Epidermal melanocyte (primary cell): Measurements from ENCODE around the gene DYSF.
"Not testable (repeated sequence)": the region's sequence is repeated elsewhere in the genome, so short reads cannot be mapped to it uniquely, and the experiment has no call there.

Experiments used
- DNase-seq: peaks from one replicate; pipeline ENCODE4 v3.0.0; 2011; ENCODE audit warnings: low spot score; ENCODE audit not compliant: insufficient read length

The DYSF gene

DNA sequence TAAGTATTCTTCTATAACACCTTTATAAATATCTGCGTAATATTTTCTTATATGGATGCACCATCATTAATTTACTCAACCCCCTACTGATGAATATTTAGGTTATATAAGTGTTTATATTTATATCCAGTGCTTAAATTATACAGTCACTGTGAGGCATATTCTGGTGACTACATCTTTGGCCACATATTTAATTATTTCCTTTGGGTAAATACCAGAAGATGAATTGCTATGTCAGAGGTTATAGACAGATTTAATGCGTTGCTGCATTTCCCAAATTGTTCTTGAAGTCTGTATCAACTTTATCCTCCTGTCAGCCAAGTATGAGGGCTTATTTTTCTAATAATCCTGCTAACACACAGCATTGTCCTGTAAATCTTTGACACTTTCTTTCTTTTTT, 18.7 kb downstream of the DYSF start:
- no peak for DNase-seq

DNA sequence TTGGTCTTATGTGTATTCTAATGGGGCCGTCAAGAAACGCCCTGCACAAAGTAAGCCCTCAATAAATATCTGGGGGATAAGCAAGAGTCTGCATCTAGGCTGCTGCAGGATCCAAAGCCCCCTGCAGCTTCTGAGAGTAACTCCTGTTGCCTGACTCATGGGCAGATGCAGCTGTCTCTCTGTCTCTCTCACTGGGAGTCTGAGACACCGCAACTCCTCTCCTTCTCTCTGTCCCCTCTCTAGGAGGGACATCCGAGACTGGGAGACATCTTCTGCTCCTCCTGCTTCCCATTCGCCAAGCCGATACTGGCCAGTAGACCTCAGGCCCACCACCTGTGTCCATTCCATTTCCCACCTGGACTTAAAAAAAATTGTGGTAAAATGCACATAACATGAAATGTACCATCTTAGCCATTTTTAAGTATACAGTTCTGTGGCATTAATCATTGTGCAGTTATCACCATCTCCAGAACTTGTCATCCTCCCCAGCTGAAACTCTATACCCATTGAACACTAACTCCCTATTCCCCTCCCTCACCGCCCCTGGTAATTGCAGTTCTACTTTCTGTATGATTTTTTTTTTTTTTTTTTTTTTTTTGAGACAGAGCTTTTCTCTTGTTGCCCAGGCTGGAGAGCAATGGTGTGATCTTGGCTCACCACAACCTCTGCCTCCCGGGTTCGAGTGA, 20.1 kb downstream of the DYSF start:
- DNase-seq: no peak

DNA sequence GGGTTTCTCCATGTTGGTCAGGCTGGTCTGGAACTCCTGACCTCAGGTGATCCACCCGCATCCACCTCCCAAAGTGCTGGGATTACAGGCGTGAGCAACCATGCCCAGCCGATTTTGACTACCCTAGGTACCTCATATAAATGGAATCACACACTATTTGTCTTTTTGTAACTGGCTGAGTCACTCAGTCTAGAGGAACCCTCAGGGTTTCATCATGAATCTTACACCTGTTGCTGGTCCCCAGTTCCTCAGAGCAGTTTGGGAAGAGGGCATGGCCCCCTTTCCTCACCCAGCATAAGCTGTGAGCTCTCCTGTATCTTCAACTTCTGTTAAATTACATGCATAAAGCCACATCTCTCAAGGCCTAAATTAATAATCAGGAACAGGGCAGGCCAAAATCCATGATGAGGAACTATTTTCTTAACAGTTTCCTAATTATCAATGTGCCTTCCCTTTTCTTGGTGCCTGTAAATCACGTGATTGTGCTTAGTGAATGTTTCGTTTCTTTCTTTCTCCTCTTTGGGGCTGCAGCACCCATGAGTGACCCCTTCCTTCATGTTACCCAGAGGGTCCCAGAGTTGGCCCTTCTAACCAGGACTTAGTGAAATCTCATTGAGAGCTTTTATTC, 20.9 kb downstream of the DYSF start:
- no peak for DNase-seq

DNA sequence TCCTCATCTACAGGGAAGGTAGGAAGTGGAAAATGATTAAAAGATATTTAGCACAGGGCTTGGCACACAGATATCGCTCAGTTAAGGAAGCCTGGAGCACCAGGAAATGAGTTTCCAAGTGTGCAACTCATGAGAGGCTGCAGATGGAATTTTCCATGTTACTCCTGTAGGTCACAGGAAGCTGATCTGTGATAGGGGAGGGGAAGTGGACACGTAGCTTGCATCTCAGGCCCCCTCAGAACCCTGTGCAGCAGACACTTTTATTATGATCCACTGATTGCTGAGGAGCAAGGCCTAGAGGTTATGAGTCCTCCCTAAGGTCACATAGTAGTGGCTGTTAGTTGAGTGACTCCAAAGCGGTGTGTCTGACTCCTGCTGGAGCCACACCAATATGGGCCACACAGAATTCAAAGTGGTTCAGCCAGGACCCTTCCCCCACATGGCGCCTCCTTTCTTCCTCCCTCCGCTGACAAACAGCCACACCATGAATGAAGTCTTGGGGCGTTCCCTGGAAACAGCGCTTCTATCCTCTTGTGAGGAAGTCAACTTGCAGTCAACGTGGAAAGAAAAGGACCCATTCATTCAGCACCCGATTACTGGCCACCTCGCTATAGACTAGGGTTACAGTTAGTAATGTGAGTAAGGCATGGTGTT, 21.5 kb downstream of the DYSF start:
- DNase-seq: no peak

DNA sequence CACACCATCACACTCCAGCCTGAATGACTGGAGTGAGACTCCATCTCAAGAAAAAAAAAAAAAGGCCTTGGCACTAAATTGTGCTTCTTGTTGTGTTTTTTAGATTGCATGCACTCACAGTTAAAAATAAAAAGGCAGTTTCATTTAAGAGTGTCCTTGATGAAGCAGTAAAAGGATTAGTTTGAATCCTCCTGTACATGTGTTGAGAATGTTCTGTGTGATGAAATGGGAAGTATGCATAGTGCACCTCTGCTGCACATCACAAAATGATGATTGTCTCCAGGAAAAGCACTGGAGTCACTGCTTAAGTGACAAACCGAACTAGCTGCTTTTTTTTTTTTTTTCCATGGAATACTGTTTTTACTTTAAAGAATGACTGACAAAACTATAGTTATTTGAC, 23.1 kb downstream of the DYSF start:
- DNase-seq: no peak

DNA sequence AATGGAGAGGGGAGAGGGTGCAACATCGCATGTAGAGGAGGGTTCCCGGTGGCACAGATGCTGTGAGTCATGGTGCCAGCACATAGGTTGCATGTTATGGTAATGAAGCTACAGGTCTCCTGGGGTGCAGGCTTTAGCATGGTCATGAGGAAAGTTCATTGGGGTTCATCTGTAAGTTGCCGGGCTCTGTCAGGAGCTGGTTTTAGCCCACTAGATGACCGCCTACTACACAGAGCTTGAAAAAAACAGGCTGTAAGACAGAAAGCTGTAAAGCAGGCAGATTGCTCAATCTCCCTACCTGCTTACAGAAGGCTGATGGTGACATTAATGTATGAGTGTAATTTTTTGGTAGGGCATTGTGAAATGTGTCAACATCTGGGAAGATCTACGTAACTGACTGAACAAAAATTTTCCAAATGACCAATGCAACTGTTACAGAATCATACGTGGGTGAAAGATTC, 23.9 kb downstream of the DYSF start:
- DNase-seq: no peak

DNA sequence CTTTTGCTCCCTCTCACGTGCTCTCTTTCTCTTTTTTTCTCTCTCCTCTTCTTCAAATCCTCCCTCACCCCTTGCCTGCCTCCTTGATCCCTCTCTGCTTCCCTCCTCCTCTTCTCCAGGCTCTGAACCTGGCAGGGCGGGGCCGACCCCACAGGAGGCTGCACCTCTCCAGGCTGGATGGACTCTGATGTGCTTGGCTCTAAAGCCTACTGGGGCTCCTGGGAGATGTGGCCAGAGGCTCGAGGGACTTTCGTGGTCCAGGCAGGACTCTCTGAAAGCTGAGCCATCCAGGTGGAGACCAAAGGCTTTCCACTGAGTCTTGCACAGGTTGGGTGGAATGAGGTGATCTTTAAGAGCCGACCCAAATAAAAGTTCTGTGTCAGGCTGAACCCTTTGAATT, 25.4 kb downstream of the DYSF start:
- no peak for DNase-seq

DNA sequence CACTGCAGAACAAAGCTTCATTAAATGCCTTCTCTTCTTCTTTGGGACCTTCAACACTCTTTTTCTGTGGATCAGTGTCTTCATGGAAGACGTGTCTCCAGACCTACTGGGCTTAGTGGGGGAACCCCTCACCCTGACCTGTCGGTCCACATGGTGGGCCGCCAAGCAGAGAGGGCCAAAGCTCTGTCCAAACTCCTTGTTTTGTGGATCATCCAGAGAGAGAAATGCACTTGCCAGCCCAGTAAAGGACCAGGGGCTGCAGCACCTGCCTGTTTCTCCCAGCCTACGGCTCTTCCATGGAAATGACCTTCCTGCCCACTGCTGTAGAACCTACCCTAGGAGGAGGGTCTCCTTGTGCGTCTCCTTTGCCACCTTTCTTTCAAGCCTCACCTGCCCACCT, 25.9 kb downstream of the DYSF start:
- no peak for DNase-seq

DNA sequence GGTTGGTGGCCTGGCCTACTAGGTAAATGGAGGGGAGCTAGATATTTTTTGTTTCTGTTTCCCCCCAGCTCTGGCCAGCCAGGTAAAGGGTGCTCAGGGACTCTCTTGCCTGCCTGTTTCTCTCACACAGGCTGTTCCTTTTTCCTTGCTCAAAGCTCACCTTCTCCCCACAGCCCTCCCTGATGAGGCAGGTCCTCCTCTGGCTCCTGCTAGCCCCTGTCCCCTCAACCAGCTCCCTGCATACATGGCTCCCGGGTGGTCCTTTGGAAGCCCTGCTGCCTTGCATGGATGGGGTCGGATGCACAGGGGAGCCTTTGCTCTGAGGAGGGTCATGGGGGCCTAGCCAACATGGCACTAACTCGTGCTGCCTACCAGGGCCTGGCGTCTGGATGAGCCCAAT, 27.8 kb downstream of the DYSF start:
- DNase-seq: no peak

DNA sequence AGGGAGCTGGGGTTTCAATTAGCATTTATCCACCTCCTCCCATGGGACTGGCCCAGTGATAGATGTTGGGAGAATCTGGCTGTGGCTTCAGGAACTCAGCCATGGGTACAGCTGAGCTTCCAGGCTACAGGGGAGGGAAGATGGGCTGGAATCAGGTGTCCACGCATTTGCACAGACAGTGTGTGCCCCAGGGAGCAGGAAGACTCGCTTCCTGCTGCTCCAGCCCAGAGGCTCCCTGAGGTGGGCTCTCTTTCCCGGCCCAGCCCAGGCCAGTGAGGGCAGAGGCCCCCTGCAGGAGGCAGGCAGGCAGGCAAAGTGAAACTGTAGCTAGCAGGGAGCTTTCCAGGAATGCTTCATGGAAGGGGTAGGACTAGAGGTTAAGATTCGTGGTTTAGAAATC, 28.7 kb downstream of the DYSF start:
- DNase-seq: no peak

DNA sequence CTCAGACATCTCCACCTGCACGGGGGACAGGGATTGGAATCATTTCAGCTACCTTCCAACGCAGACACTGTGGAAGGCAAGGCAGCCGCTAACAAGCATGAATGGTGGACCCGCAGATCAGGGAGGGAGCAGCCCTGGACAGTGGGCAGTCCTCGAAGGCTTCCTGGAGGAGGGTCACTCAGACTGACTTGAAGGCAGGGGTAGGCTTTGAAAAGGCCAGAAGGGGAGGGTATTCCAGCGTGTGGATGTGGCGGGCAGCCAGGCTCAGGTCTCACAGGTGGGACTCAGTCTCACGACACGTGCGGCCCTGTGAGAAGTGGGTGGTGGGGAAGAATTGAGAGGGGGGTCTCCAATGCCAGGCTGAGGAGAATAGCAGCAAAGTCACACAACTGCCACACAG, 29.9 kb downstream of the DYSF start:
- no peak for DNase-seq

DNA sequence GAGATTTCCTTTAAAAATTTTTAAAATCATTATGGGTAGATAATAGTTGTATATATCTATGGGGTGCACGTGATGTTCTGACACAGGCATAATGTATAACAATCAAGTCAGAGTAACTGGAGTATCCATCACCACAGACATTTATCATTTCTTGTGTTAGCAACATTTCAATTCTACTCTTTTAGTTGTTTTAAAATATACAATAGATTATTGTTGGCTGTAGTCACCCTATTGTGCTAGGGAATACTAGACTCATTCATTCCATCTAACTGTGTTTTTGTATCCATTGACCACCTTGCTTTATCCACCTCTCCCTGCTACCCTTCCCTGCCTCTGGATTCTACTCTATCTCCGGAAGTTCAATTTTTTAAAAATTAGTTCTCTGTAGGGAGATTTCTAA, 31.0 kb downstream of the DYSF start:
- no peak for DNase-seq

DNA sequence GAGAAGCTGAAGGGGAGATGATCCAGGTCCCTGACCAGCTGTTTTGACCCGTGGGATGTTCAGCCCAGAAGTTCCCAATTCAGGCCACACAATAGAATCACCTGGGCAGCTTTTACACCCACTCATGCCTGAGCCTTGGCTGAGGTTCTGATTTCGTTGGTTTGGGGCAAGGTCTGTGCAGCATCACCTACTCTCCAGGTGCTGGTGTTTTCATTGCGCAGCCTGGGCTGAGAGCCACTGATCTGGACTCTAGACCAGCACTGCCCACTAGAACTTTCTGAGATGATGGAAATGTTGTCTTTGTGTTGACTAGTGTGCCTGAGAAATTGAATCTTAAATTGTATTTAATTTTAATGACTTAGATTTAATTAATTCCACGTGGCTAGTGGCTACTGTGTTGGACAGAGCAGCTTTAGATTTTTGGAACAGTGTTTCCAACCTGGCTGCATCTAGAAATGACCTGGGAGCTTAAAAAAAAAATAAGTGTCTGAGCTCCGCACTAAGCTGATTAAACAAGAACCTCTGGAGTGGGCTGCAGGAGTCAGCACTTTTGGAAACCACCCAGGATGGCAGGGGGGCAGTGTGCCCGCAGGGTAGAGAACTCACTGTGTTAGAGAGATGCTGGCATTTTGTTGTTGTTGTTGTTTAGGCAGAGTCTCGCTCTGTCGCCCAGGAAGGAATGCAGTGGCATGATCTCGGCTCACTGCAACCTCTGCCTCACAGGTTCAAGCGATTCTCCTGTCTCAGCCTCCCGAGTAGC, 33.7 kb downstream of the DYSF start:
- no peak for DNase-seq

DNA sequence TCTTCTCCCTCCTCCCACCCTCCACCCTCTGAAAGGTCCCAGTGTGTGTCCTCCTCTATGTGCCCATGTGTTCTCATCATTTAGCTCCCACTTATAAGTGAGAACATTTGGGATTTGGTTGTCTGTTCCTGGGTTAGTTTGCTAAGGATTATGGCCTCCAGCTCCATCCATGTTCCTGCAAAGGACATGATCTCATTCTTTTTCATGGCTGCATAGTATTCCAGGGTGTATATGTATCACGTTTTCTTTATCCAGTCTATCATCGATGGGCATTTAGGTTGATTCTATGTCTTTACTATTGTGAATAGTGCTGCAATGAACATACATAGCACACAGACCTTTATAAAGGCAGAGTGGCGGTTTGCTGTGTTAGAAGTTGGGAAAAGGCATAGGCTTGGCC, 38.2 kb downstream of the DYSF start:
- DNase-seq: not testable (repeated sequence)

DNA sequence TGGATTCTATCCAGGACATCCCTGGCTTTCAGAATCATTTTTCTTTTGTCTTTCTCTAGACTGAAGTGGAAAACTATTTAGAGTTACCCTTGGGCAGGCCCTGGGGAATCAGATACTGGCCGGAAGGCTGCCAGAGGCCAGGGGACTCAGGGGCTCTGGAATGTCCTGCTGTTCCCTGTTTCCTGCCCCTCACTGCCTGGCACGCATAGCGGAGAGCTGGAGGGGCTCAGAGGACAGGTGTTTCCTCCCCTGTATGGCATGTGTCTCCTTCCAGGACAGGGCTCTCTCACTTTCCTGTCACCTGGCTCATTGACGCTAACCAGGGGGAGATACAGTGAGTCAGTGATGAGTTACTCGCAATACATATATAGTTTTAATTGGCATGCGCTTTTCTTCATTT, 38.8 kb downstream of the DYSF start:
- DNase-seq: no peak

DNA sequence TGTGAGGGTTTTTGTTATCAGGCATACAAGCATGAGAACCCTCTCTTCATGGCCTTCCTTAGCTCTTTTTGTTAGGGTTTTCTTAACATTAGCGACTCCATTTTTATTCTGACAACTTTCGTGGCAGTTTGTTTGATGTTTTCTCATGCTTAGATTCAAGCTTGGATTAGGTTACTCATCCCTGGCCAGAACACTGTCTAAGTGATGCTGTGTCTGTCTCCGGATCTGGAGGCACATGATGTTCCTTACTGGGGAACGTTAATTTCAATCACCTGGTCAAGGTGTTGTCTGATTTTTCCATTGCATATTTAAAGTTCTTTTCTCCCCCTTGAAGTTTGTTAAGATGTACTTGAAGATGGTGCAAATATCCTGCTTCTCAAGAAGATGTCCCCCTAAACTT, 40.7 kb downstream of the DYSF start:
- no peak for DNase-seq

DNA sequence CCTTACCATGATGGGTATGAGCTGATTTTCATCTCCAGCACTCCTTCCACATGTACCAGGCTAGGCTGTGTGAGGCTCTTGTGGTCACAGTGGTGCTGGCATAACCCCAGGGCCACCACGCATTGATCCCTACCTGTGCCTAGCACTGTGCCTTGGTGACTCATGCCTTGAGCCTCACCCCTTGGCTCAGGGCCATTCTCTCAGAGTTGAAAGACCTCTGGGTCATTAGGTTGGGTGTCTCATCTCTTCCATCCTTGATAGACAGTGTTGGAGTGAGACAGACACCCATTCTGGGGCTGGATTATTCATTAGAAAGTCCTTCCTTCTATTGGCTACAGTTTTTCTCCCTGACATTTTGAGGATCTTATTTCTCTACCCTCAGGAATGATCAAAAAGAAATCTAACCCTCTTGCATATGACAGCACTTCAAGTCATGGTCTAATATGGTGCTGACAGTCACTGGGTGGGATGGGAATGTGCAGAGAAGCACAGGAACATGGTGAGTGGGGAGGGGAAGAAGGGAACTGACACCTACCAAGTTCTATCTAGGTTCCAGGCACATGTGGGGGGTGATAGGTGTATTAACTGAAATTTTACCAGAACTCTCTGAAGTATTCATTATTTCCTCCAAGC, 41.3 kb downstream of the DYSF start:
- DNase-seq: no peak

DNA sequence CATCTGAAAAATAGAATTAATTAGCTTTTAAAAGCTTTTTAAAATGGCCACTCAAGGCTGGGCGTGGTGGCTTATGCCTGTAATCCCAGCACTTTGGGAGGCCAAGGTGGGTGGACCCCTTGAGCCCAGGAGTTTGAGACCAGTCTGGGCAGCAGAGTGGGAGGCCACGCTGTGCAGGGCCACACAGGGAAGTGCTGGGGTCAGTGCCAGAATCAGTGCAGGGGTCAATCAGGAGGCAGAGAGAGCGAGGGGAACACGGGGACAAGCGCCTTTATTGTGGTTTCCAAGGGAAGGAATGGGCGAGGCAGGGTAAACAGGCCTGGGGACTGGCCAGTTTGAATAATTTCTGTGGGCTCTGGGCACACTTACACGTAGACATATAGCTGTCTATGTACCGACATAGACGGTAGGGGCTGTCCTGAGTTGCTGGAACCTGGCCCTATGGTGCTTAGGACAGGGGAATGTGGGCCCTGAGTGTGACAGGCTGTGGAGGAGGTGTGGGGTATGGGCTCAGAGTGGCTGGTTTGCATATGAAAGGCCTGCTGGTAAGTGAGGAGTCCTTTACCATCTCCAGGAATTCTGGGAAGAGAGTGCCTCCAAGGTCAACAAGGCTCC, 42.9 kb downstream of the DYSF start:
- no peak for DNase-seq

DNA sequence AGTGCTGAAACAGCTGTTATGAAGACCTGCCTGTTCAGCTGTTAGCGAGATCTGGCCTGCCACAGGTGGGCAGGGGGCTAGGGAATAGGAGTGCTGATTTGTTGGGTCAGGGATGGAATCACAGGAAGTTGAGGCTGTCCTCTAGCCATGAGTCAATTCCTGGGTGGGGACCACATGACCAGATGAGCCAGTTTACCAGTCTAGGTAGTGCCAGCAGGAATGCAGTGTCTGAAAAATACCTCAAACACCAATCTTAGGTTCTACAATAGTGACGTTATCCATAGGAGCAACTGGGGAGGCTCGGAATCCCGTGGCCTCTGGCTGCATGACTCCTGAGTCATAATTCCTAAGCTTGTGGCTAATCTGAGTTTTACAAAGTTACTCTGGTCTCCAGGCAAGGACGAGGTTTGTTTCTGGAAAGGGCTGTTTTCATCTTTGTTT, 44.9 kb downstream of the DYSF start:
- DNase-seq: peak; percentile 51

DNA sequence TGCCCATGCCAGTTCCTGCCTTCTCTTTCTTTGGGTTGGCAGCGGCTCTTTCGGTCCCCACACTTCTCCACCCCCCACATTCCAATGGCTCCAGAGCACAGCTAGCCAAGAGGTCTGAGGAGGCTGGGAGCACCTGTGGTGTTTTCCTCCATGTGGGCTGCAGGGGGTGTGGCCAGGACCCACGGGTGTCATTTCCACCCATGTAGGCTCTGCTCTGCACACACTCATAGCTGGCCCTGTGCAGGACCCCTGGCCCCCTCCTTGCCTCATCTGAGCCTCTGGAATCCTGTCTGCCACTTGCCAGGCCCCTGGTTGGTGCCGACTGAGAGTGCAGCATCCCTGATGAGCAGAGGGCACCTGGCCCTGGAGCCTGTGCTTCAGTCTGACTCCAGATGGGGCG, 46.3 kb downstream of the DYSF start:
- DNase-seq: no peak

DNA sequence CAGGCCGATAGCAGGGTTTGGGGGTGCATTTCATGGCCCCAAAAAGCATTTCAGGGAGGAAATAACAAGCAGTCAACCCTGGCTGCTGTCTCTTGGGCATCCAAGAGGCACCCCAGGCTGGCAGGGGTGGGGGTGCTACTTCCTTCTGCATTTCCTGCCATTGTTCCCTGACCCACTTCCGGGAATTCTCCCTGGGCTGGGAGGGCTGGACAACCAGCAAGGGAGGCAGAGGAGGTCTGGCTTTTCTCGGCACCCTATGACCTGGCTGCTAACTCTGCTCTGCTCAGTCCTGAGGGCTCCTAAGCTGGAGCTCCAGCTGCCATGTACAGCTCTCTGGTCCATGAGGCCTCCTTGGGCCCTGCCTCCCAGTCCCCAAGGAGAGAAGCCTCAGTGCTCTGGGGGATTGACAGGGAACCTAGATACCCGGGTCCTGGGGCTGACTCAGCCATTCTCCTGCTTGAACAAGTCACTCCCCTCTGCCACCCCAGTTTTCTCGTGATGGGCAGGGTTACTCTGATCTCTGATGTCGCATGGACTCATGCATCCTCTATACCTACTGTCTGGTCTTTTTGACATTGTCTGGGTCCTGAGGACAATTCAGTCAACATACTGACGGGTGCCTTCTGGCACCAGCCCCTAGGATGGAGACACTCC, 47.2 kb downstream of the DYSF start:
- no peak for DNase-seq
